HEK293 (cell line): Measurements from ENCODE around the gene KRT6A.

ENCODE experiments used
- CTCF ChIA-PET: fragments of 350-600 bp; formaldehyde crosslinking; extraction: SDS; loops from one replicate; lab custom pipeline; 2021; ENCODE audit warnings: antibody characterized with exemption; lab: Yijun Ruan, JAX
- POLR2A ChIA-PET: fragments of 300-600 bp; formaldehyde crosslinking; extraction: SDS; loops from one replicate; lab custom pipeline; 2020; ENCODE audit warnings: antibody characterized with exemption, inconsistent platforms; lab: Yijun Ruan, JAX
- H3K27ac ChIP-seq: fragments of 200-500 bp; sonication (Bioruptor generic); 2 replicates; pipeline ENCODE4 v1.5.1; 2014; ENCODE audit warnings: low read depth, low read length, control low read depth, inconsistent platforms; ENCODE audit errors: extremely low read depth
- H3K36me3 ChIP-seq, 2 experiments: fragments of 200-500 bp in 1 of 2; sonication (Bioruptor generic) in 1 of 2; 1 replicate in 1 of 2; 2 replicates in 1 of 2; pipeline ENCODE4 v1.5.1; 2014 to 2017; ENCODE audit warnings: inconsistent platforms in 2 of 2, low read length in 2 of 2; ENCODE audit not compliant: control insufficient read depth in 2 of 2, insufficient read depth in 1 of 2
- H3K4me1 ChIP-seq: fragments of 200-500 bp; sonication (Bioruptor generic); 2 replicates; pipeline ENCODE4 v1.5.1; 2014; ENCODE audit warnings: mild to moderate bottlenecking, low read length, inconsistent platforms; ENCODE audit not compliant: control insufficient read depth, insufficient read depth
- H3K4me3 ChIP-seq: 2 replicates; pipeline ENCODE4 v1.5.1; 2011; ENCODE audit warnings: low read depth, mild to moderate bottlenecking, control low read depth, low read length, moderate library complexity
- H3K9me3 ChIP-seq: fragments of 200-500 bp; sonication (Bioruptor generic); 2 replicates; pipeline ENCODE4 v1.5.1; 2014; ENCODE audit warnings: low read depth, low read length, inconsistent platforms; ENCODE audit not compliant: control insufficient read depth, insufficient read depth
- EGR2 ChIP-seq: fragments of 450-650 bp; formaldehyde crosslinking; IDR thresholded peaks from 2 replicates; pipeline ENCODE4 v1.5.1; 2016; ENCODE audit warnings: low read depth, missing biosample characterization, missing genetic modification characterization
- GLI4 ChIP-seq: fragments of 450-650 bp; formaldehyde crosslinking; IDR thresholded peaks from 2 replicates; pipeline ENCODE4 v1.5.1; 2016; ENCODE audit warnings: missing biosample characterization, missing genetic modification characterization
- GLIS1 ChIP-seq: fragments of 450-650 bp; formaldehyde crosslinking; IDR thresholded peaks from 2 replicates; pipeline ENCODE4 v1.5.1; 2016; ENCODE audit warnings: missing biosample characterization, missing genetic modification characterization
- HOXD13 ChIP-seq: sonication (generic); formaldehyde crosslinking; IDR thresholded peaks from 2 replicates; pipeline ENCODE4 v1.8.0; 2022; ENCODE audit warnings: missing genetic modification reagents, borderline replicate concordance
- PRDM10 ChIP-seq: fragments of 450-650 bp; formaldehyde crosslinking; IDR thresholded peaks from 2 replicates; pipeline ENCODE4 v1.5.1; 2016; ENCODE audit warnings: missing biosample characterization, missing genetic modification characterization
- PRDM6 ChIP-seq: fragments of 450-650 bp; formaldehyde crosslinking; IDR thresholded peaks from 2 replicates; pipeline ENCODE4 v1.5.1; 2017; ENCODE audit warnings: missing biosample characterization, missing genetic modification characterization
- RBAK ChIP-seq: fragments of 450-650 bp; formaldehyde crosslinking; IDR thresholded peaks from 2 replicates; pipeline ENCODE4 v1.5.1; 2016; ENCODE audit warnings: missing biosample characterization, missing genetic modification characterization
- ZBTB11 ChIP-seq: fragments of 450-650 bp; formaldehyde crosslinking; conservative IDR thresholded peaks from 2 replicates; pipeline ENCODE4 v1.5.1; 2016; ENCODE audit warnings: low read depth, missing biosample characterization, missing genetic modification characterization
- ZNF121 ChIP-seq: fragments of 450-650 bp; formaldehyde crosslinking; IDR thresholded peaks from 2 replicates; pipeline ENCODE4 v1.5.1; 2016; ENCODE audit warnings: missing biosample characterization, missing genetic modification characterization
- ZNF138 ChIP-seq: fragments of 450-650 bp; formaldehyde crosslinking; IDR thresholded peaks from 2 replicates; pipeline ENCODE4 v1.5.1; 2016; ENCODE audit warnings: missing biosample characterization, missing genetic modification characterization, borderline replicate concordance
- ZNF140 ChIP-seq: fragments of 450-650 bp; formaldehyde crosslinking; IDR thresholded peaks from 2 replicates; pipeline ENCODE4 v1.5.1; 2016; ENCODE audit warnings: missing biosample characterization, missing genetic modification characterization
- ZNF155 ChIP-seq: fragments of 450-650 bp; formaldehyde crosslinking; IDR thresholded peaks from 2 replicates; pipeline ENCODE4 v1.5.1; 2016; ENCODE audit warnings: missing biosample characterization, missing genetic modification characterization
- ZNF248 ChIP-seq: fragments of 450-650 bp; formaldehyde crosslinking; IDR thresholded peaks from 2 replicates; pipeline ENCODE4 v1.5.1; 2017; ENCODE audit warnings: missing biosample characterization, missing genetic modification characterization
- ZNF544 ChIP-seq: fragments of 450-650 bp; formaldehyde crosslinking; IDR thresholded peaks from 2 replicates; pipeline ENCODE4 v1.5.0; 2017; ENCODE audit warnings: missing biosample characterization, missing genetic modification characterization
- ZNF600 ChIP-seq: fragments of 450-650 bp; formaldehyde crosslinking; IDR thresholded peaks from 2 replicates; pipeline ENCODE4 v1.5.1; 2016; ENCODE audit warnings: missing biosample characterization, missing genetic modification characterization
- ZNF610 ChIP-seq: fragments of 450-650 bp; formaldehyde crosslinking; IDR thresholded peaks from 2 replicates; pipeline ENCODE4 v1.5.1; 2016; ENCODE audit warnings: missing biosample characterization, missing genetic modification characterization, borderline replicate concordance
- ZNF626 ChIP-seq: fragments of 450-650 bp; sonication (Bioruptor Pico); formaldehyde crosslinking; IDR thresholded peaks from 2 replicates; pipeline ENCODE4 v1.5.1; 2018; ENCODE audit warnings: missing biosample characterization, missing genetic modification characterization, inconsistent platforms
- ZNF701 ChIP-seq: fragments of 450-650 bp; formaldehyde crosslinking; IDR thresholded peaks from 2 replicates; pipeline ENCODE4 v1.5.1; 2016; ENCODE audit warnings: missing biosample characterization, missing genetic modification characterization
- ZSCAN30 ChIP-seq: fragments of 450-650 bp; IDR thresholded peaks from 2 replicates; pipeline ENCODE4 v1.5.1; 2018; ENCODE audit warnings: missing biosample characterization, mild to moderate bottlenecking, missing genetic modification characterization, moderate library complexity
- ZSCAN4 ChIP-seq: fragments of 450-650 bp; formaldehyde crosslinking; IDR thresholded peaks from 2 replicates; pipeline ENCODE4 v1.5.1; 2017; ENCODE audit warnings: missing biosample characterization, missing genetic modification characterization
- ZSCAN5A ChIP-seq: fragments of 450-650 bp; formaldehyde crosslinking; IDR thresholded peaks from 2 replicates; pipeline ENCODE4 v1.5.1; 2016; ENCODE audit warnings: missing biosample characterization, missing genetic modification characterization

The KRT6A gene

GRCh38 chr12:52521175-52521567 lies 28.1 kb upstream of the KRT6A start (continued):
- TF ChIP-seq RBAK (tag by site-specific recombination) (no peak), GLIS1 (tag by site-specific recombination) (peak; percentile 67), ZNF701 (tag by site-specific recombination) (no peak)
- TF ChIP-seq, all 188 proteins: peak for 4

GRCh38 chr12:52519826-52520662 lies 27.0 kb upstream of the KRT6A start, which contains the start of gene KRT5:
TSS of gene KRT5 (minus strand) at chr12:52520394. CDS start at chr12:52520296, 98 bp downstream.
- Histone ChIP-seq H3K4me3 (no peak within 1 kb of the TSS), H3K4me1 (no peaks in the 10 kb centered on the region), H3K36me3 (no peaks in the 10 kb centered on the region), H3K9me3 (no peaks in the 10 kb centered on the region), H3K27ac (no peak within 1 kb of the TSS)
- POLR2A ChIA-PET, result no interaction called here
- TF ChIP-seq EGR2 (tag by site-specific recombination), result 0 out of 2 replicates have a peak, but pooled peaks have one; percentile 11
- TF ChIP-seq ZNF140 (tag by site-specific recombination), result no peak
- CTCF ChIA-PET, result interaction anchor here (0.5 to 3.5 kb wide), 3 partner anchors 13 to 128 kb away, joined by 4 to 14 read pairs (median 6); no protein-coding TSS in a partner anchor

GRCh38 chr12:52519387-52519703 lies 26.3 kb upstream of the KRT6A start:
- CTCF ChIA-PET, result no interaction called here
- POLR2A ChIA-PET, result no interaction called here
- Histone ChIP-seq H3K4me1 (no peaks in the 10 kb centered on the region), H3K4me3 (no peak overlapping the region), H3K36me3 (no peaks in the 10 kb centered on the region), H3K9me3 (no peaks in the 10 kb centered on the region), H3K27ac (no peak overlapping the region)
- no peak for TF ChIP-seq ZSCAN5A (tag by site-specific recombination)
- TF ChIP-seq ZNF138 (tag by site-specific recombination), result no peak
- TF ChIP-seq HOXD13 (CRISPR knock-in tag), result no peak
- TF ChIP-seq ZNF121 (tag by site-specific recombination), result no peak
- TF ChIP-seq ZNF248 (tag by site-specific recombination), result no peak
- no peak for TF ChIP-seq ZNF544 (tag by site-specific recombination)
- no peak for TF ChIP-seq PRDM10 (tag by site-specific recombination)
- no peak for TF ChIP-seq ZNF610 (tag by site-specific recombination)
- no peak for TF ChIP-seq ZSCAN4 (tag by site-specific recombination)
- no peak for TF ChIP-seq ZNF155
- TF ChIP-seq PRDM6 (tag by site-specific recombination), result no peak
- no peak for TF ChIP-seq ZBTB11 (tag by site-specific recombination)
- TF ChIP-seq ZNF600 (tag by site-specific recombination), result no peak
- TF ChIP-seq ZNF626 (tag by site-specific recombination), result no peak
- no peak for TF ChIP-seq GLI4
- no peak for TF ChIP-seq ZSCAN30
